ENCODE measurements around the gene STAG1. TPM values are rescaled to one million over a fixed set of nuclear protein-coding genes. Genes with fewer than 3 reads are reported as not detected.

STAG1 gene
- total RNA-seq, 1 experiment from 2014 or later = 34.6 TPM

DNA sequence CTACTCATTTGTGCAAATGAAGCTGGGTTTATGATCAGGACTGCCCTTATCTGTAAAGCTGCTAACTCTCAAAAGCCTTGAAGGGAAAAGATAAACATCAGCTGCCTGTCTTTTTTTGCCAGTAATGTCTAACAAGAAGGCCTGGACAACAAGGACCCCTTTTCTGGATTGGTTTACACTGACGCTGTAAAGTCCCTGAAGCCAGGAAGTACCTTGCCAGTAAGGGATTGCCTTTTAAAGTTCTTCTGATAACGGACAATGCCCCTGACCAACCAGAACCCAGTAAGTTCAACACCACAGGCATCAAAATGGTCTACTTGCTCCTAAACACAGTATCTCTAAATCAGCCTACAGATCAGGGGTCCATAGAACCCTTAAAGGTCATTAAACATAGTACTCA, 324.0 kb downstream of the STAG1 start:
- no peak for TF ChIP-seq CTCF (conservative IDR thresholded peaks at IDR 0.05)
- H2BK20ac ChIP-seq (ENCODE audit: low read depth, low read length, poor library complexity, severe bottlenecking) = no peak overlapping the region
- no peaks in the 10 kb centered on the region for H3K79me2 ChIP-seq (ENCODE audit: insufficient read depth, low read length)
- H2AK5ac ChIP-seq (ENCODE audit: insufficient read length, low read length) = no peak overlapping the region
- no peaks in the 10 kb centered on the region for H3K4me1 Mint-ChIP-seq
- H3T11ph ChIP-seq (ENCODE audit: low read length) = no peak overlapping the region
- H3K79me1 ChIP-seq (ENCODE audit: insufficient read depth, low read depth, low read length, poor library complexity, severe bottlenecking) = no peaks in the 10 kb centered on the region
- no peak overlapping the region for H3K9ac ChIP-seq (ENCODE audit: extremely low read depth, insufficient read length, low read length)
- H2BK15ac ChIP-seq (ENCODE audit: low read depth, low read length) = no peak overlapping the region
- no peak overlapping the region for H3K14ac ChIP-seq (ENCODE audit: insufficient read depth, low read length)
- no peak overlapping the region for H3K27ac ChIP-seq (ENCODE audit: insufficient read length, low read depth, low read length)
- H3K4me1 ChIP-seq (ENCODE audit: insufficient read depth, low read length) = no peaks in the 10 kb centered on the region
- H2BK5ac ChIP-seq (ENCODE audit: insufficient read length, low read length) = no peak overlapping the region
- H3K4ac ChIP-seq (ENCODE audit: low read depth, low read length) = no peak overlapping the region
- H2AFZ ChIP-seq (ENCODE audit: low read length) = no peak overlapping the region
- H3K27me3 Mint-ChIP-seq (ENCODE audit: low read depth) = no peaks in the 10 kb centered on the region
- WGBS (ENCODE audit: extremely low coverage, insufficient read length, low lambda C conversion rate) = no CpG with 5 or more reads among the region's 2 CpGs
- H3K27ac Mint-ChIP-seq = no peak overlapping the region
- no peaks in the 10 kb centered on the region for H3K27me3 ChIP-seq (ENCODE audit: insufficient read depth, low read length)
- H3K4me3 Mint-ChIP-seq = no peak overlapping the region
- H4K5ac ChIP-seq (ENCODE audit: insufficient read length, low read depth, low read length) = no peak overlapping the region
- H3K56ac ChIP-seq (ENCODE audit: insufficient read length, low read depth, low read length) = no peak overlapping the region
- no peak overlapping the region for H4K91ac ChIP-seq (ENCODE audit: insufficient read length, low read depth, low read length)
- no peak overlapping the region for H4K8ac ChIP-seq (replicated peaks; ENCODE audit: insufficient read length, low read depth, low read length)
- no peaks in the 10 kb centered on the region for H3K9me3 ChIP-seq (ENCODE audit: control insufficient read depth, low read depth, low read length)
- H2BK120ac ChIP-seq (ENCODE audit: low read depth, low read length, poor library complexity, severe bottlenecking) = no peak overlapping the region
- DNase-seq = no peak
- H3K4me2 ChIP-seq (ENCODE audit: insufficient read depth, insufficient read length, low read length) = no peak overlapping the region
- no peaks in the 10 kb centered on the region for H4K20me1 ChIP-seq (ENCODE audit: control insufficient read depth, insufficient read depth, insufficient read length)
- H3K23me2 ChIP-seq (ENCODE audit: insufficient read length, low read depth, low read length, poor library complexity, severe bottlenecking) = no peaks in the 10 kb centered on the region
- no peak overlapping the region for H2BK12ac ChIP-seq (ENCODE audit: insufficient read length, low read depth, low read length)
- H3K9me3 Mint-ChIP-seq = no peaks in the 10 kb centered on the region
- peaks cover 0 to 8% (median 4%) of the 10 kb centered on the region in 3 experiments; a peak in 3 of 7 replicates for H3K36me3 Mint-ChIP-seq (ENCODE audit: insufficient read depth in 1 of 3, low read depth in 3 of 3)
- no peak overlapping the region for H3K18ac ChIP-seq (ENCODE audit: insufficient read length, low read depth, low read length)
- no peak overlapping the region for H3K23ac ChIP-seq (ENCODE audit: insufficient read length, low read depth, low read length)

Data from H9 (cell line).